GM18526 (cell line): Measurements from ENCODE around the gene WDR73.

ENCODE experiments used
- POLR2A ChIP-seq: IDR thresholded peaks from 3 replicates; pipeline ENCODE4 v1.6.1; 2011; ENCODE audit not compliant: insufficient read length; ENCODE audit errors: extremely low read depth

WDR73 gene

DNA sequence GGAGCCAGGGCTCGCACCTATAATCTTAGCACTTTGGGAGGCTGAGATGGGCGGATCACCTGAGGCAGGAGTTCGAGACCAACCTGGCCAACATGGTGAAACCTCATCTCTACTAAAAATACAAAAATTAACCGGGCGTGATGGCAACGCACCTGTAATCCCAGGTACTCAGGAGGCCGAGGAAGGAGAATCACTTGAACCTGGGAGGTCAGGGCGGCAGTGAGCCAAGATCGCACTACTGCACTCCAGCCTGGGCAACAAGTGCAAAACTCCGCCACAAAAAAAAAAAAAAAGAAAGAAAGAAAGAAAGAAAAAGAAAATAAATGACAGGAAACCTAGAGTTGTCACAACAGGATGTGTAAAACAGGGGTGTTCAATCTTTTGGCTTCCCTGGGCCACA, 6.9 kb upstream of the WDR73 start:
- TF ChIP-seq POLR2A = no peak

DNA sequence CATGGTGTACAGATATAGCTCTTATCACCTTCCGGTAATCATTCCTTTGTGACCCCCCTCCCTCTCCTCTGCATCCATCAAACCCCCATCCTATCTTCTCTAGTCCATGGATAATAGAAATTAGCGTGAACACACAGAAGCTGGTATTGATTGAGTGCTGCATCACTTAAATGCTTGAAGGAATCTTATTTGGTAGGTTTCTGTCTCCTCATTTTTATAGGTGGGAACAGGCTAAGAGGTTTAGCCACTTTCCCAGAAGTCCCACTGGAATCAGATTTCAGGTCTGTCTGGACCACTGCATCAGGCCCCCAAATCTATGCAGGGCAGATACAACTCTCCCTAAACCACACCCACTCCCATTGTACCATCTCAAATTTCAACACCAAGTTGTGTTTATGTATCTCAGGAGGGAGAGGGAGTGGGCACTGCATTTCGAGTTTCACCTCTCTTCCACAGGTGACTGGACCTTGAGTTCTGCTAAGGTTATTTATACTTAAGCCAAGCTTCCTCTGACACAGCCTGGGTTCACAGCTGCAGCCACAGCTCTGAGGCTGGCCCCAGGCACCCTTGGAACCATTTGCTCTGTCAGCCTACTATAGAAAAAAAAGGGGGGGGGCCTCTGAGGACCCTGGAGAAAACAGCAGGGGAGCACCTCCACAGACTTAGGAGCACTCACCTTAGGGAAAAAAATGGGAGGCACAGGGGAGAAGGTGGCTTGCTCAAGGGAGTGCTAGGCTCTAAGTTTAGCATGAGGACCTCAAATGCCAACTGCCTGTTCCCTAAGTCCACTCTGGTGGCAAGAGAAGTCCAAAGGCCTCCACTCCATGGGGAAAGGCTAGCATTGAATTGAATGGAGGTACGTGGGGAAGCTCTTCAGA, 6.1 kb upstream of the WDR73 start:
- TF ChIP-seq POLR2A = no peak

DNA sequence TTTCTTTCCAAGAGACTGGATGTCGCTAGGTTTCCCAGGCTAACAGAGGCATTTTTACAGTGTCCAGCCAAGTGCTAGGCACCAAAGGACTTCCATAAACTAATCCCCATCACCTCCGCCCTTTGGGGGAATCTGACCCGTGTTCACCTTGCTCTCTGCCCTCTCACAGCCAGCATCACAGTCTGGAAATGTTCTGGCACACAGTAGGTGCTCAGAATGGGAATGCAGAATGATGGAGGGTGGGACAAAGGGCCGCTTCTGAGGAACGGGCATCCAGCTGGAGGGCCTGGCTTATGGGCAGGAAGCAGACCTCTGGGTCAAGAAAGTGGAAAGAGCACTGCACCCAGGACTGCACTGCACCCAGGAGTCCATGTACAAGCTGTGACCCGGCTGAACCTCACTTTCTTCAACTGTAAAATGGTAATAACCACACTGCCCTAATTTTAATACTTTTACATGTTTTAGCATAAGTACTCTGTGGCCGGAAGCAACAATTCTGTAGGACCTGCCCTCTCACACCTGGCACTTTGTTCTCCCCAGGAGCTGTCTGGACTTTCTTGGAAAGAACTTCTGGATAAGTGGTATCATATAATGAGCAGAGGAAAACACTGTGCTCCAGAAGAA, 4.8 kb upstream of the WDR73 start:
- no peak for TF ChIP-seq POLR2A

DNA sequence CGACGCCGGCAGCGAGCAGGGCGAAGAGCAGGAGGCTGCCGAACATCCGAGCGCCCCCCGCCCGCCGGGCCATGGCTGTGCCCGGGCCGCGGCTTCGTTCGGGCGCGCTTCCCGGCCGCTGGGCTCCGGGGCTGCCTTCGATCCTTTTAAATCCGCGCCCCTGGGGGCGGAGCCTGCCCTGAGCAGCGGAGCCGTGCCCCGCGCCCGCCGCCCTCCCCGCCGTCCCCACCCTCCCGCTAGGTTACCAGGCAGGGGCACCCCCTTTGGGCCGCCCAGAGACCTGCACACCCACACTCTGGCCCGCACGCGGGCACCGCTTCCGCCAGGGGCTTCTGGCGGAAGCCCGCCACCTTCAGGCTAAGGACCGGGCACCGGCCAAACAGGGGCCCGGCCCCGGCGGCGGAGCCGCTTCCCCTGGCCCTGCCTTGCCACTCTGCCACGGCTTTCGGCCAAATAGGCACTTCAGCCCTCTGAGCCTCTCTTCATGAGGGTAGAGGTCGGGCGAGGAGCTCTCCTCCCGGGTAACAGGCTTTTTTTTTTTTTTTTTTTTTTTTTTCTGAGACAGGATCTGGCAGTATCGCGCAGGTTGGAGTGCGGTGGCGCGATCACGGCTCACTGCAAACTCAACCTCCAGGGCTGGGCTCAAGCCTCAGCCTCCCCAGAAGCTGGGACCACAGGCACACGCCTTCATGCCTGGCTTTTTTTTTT, 4.2 kb upstream of the WDR73 start, which contains the start of gene NMB:
NMB (minus strand) TSS at position 120 of the 708 bp plus-strand sequence; CDS start at position 73, 47 bp downstream.
- no peak for TF ChIP-seq POLR2A

DNA sequence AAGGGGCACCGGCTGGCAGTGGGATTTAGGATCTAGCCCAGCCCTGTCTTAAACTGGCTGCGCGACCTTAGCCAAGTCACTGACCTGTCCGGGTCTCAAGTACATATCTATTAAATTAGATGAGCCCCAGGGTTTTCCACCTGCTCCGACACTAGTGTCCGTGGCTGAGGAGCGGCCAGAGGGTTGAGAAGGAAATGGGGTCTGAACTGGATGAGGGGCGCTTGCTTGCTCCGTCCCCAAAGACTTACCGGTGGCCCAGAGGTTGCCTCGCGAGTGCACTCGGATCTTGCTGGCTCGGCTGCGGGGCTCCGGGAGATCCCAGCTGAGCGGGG, 3.6 kb upstream of the WDR73 start:
- no peak for TF ChIP-seq POLR2A

DNA sequence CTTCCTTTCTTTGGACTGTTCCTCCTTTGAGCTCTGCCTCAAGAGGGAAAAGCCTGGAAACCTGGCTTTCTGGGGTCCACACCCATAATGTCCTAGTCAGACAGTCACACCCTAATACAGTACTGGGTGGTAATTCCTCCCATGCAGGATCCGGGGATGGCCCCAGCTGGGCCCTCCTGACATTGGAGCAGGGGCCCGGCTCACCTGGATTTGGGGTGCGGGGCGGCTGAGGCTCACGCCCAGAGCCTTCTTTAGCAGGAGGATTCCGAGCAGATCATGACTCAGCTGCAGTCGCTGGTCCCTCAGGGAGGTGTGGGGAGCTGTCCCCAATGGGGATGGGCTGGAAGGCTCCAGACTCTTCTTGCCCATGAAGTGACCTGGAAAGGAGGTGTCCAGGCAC, 2.9 kb upstream of the WDR73 start:
- TF ChIP-seq POLR2A = no peak

DNA sequence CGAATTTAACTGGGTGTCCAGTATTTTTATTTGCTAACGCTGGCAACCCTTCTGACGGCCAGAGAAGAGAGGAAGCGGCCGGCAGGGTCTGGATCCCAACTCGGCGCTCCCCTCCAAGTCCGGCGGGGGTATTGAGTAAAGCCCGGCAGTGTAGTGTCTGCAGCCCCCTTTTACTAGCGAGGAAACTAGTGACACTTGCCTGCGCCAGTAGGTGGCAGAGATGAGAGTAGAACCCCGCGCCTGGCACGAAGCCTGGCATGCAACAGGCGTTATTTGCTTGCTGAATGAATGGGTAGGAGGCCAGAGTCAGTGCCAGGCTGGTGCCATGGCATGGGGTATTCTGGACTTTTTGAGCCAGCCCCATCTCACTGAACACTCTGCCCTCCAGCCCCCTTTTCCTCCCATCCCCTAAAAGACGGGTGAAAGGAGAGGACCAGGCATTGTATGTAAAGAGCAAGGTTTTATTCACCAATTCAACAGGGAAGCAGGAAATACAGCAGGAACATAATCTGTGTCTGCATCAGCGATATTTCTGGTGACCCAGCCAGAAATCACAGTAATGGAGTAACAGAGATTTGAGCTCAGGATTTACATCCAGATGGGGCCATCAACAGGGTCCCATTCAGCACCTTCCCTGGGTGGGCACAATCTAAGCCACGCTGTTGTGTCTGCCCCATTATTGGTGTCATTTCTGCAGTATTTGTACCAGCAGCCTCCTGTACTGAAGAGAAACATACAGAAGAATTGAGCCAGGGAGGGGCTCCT, 788 bp upstream of the WDR73 start:
- no peak for TF ChIP-seq POLR2A

DNA sequence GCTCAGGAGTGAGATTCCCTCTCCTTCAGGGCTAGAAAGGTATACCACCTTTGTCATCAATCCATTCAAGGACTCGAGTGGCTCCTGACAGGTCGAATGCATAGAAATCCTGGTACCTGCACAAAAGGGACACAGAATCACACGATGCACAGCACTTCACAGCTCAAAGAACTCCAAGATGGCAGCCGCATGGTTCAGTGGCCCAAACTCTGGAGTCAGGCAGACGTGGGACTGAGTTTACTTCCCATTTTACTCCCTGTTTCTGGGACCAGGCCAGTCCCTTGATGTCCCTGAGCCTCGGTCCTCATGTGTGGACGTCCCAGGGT, 536 bp downstream of the WDR73 start:
- TF ChIP-seq POLR2A = no peak

DNA sequence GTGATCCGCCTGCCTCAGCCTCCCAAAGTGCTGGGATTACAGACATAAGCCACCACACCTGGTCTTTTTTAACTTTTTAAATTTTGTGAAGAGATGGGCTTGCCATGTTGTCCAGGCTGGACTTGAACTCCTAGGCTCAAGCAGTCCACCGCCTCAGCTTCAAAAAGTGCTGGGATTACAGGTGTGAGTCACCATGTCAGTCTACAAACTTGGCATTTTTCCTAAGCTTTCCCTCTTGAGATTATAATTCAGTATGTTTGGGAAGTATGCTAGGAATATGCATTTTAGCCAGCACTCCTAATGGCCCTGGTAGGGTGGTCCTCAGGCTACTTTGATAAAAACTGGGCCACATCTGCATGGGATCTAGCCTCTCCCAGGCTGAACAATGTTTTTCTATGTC, 4.4 kb downstream of the WDR73 start:
- no peak for TF ChIP-seq POLR2A

DNA sequence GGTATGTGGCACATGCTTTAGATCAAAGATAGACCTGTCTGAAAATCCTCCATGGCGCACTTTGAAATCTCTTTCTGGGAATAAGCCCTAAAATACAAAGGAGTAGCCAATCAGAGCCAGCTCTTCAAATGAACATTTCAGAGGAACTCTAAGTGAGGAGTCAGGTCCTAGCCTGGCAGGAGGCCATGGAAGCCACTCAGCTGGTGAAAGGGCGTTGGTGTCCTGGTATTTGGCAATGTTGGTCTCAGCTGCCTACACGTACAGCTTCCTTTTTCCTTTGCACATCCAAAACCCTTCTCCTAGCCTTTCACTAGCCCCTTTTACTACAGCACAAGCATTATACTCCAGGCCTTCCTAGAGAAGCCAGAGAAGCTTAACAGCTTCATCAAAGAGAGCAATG, 5.5 kb downstream of the WDR73 start:
- no peak for TF ChIP-seq POLR2A

DNA sequence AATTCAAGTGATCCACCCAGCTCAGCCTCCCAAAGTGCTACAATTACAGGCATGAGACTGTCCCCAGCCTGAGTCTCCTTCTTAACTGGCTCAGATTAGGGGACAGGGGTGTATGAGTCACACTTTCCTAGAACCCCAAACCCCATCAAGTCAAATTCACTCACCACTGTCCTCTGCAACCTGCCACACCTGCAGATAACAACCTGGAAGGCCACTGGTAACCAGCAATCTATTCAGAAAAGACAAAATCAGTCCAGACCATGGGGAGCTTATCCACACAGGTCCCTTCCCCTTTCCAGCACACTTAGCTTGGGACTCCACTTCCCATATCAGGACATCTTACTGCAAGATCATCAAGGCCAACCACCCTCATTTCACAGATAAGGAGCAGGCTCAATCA, 6.4 kb downstream of the WDR73 start:
- no peak for TF ChIP-seq POLR2A

DNA sequence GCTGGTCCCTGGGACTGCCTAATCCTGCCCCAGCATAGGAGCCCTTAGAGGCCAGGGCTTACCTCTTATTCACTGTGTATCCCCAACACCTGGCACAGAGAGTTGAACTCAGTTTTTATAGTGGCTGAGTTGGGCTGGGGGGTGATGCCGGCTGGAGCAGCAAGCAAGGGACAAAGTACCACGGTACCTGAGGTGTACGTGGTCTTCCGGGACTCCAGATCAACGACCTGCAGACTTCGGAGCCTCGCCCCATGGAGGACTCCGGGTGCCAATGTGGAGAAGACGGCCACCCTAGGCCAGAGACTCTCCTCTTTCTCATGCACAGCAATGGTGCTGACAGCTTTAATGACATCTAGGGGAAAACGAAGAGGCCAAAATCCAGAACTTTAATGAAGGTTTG, 8.1 kb downstream of the WDR73 start:
- no peak for TF ChIP-seq POLR2A

DNA sequence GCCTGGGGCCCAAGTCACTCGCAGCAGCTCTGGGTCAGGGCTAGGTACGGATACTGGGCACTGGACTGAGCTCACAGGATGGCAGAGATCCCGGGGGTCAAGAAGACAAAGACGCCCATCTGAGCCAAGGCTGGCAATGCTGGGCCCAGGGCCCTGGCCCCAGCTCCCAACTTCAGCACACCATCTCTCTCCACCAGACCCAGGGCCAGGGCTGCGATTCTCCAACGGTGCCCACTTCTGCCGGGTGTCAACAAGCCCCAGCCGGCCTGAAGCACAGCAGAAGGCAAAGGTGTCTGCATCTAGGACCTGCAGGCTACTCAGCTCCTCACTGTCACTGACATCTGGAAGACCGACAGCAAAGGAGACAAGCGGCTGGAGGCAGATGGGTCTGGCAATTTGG, 8.6 kb downstream of the WDR73 start:
- TF ChIP-seq POLR2A = no peak

DNA sequence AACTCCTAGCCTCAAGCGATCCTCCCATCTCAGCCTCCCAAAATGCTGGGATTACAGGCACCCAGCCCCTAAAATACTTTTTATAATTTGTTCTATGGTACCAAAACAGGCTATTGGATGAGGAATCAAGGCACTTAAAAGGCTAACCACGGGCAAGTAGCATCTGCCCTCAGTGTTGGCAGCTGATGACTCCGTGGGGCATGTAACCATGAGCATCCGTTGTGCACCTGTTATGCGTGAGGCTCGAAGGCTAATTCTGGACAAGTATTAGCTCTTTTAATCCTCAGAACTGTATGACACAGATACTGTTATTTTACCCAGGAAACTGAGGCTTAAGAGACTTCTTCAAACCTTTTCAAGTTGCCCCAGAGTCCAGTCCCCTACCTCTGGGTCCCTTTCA, 10.2 kb downstream of the WDR73 start:
- no peak for TF ChIP-seq POLR2A

DNA sequence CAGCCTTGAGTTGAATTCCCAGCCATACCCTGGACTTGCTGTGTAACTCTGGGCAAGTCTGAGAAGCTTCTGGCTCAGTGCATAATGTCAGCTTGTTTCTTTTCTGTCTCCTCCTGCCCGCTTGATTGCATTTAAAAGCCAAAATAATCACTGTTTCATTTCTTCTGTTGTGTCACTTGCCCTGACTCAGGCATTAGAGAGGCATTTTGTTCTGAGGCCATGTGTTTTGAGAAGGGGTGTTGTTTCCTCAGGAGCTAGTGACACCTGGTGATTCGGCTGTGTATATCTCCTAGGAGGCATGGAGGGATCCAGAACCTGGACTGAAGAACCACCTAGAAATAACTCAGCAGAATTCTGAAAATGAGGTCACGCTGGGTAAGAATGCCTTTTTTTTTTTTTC, 16.0 kb downstream of the WDR73 start:
- no peak for TF ChIP-seq POLR2A
